OCI-LY7 (cell line): ENCODE data around the gene NLGN1.

Experiments
- CTCF ChIP-seq: fragments of 200-600 bp; sonication (generic); conservative IDR thresholded peaks from 2 replicates; pipeline ENCODE4 v1.5.1; 2014; ENCODE audit warnings: mild to moderate bottlenecking, antibody characterized with exemption, low read length, moderate library complexity, mixed read lengths
- EZH2phosphoT487 ChIP-seq: fragments of 200-600 bp; sonication (generic); IDR thresholded peaks from 2 replicates; pipeline ENCODE4 v1.6.1; 2018; ENCODE audit warnings: low read depth, borderline replicate concordance, mild to moderate bottlenecking, mixed run types, antibody characterized with exemption, low read length, moderate library complexity, mixed read lengths

- TF ChIP-seq CTCF (no peak), EZH2phosphoT487 (no peak)
Observed at GRCh38 chr3:174243171-174243570, 845.6 kb downstream of the NLGN1 start.
